Mucosa of stomach (tissue), 1 donor: ENCODE results near the gene NFS1.

ENCODE experiments used
- H3K27me3 ChIP-seq: one replicate; pipeline ENCODE4 v1.7.0; 2013; ENCODE audit warnings: mild to moderate bottlenecking, low read length; ENCODE audit not compliant: control insufficient read depth, insufficient read depth
- H3K36me3 ChIP-seq: one replicate; pipeline ENCODE4 v1.7.0; 2013; ENCODE audit warnings: low read length; ENCODE audit not compliant: control insufficient read depth, insufficient read depth
- H3K4me1 ChIP-seq: one replicate; pipeline ENCODE4 v1.7.0; 2013; ENCODE audit warnings: mild to moderate bottlenecking, low read length; ENCODE audit not compliant: control insufficient read depth, insufficient read depth
- H3K4me3 ChIP-seq: one replicate; pipeline ENCODE4 v1.7.0; 2013; ENCODE audit warnings: low read length
- H3K9ac ChIP-seq: one replicate; pipeline ENCODE4 v1.7.0; 2013; ENCODE audit warnings: mild to moderate bottlenecking, low read length, moderate library complexity
- H3K9me3 ChIP-seq: one replicate; pipeline ENCODE4 v1.7.0; 2013; ENCODE audit warnings: mild to moderate bottlenecking, low read length, moderate library complexity; ENCODE audit not compliant: control insufficient read depth
- donor health status: Pancreatic carcinoma.

NFS1 gene

DNA sequence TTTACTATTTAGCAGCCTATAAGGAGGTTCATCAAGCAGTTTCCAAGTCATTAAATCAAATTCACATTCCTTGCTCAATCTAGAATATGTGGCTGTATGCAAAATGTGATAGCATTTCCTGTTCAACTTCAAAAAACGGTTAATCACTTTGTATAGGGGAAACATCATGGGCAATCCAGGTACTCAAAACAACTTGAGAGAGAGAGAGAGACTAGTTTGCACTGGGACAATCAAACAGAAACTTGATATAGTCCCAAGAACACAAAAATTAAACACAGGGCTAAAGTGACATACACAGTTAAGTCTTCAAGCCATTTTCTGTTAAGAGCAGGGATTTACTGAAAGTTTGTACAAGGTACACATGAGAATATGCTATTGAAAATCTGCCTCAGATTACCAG is 41.9 kb downstream of the NFS1 start:
- no peak overlapping the region for H3K4me3 ChIP-seq
- H3K9me3 ChIP-seq, result no peaks in the 10 kb centered on the region
- no peaks in the 10 kb centered on the region for H3K27me3 ChIP-seq
- H3K9ac ChIP-seq, result no peak overlapping the region
- peaks cover 11% of the 10 kb centered on the region for H3K4me1 ChIP-seq
- peaks cover 4% of the 10 kb centered on the region for H3K36me3 ChIP-seq

DNA sequence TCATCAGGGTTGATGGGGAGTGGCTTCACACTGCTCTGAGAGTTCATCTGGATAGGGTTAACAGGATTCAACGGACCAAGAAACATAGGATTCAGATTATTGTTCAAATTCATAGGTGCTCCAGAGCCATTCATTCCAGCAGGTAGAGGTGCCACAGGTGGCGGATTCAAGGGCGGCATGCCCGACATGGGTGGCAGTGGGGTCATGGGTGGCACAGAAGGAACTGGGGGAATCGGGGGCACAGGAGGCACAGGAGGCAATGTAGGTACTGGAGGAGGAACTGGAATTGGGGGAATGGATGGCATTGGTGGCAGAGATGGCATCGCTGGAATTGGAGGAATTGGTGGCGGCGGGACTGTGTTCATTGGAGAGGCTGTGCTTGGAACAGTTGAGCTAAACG is 44.7 kb downstream of the NFS1 start:
- Histone ChIP-seq H3K27me3 (no peaks in the 10 kb centered on the region), H3K4me3 (no peak overlapping the region), H3K9ac (no peak overlapping the region), H3K36me3 (peaks cover 4% of the 10 kb centered on the region), H3K9me3 (no peaks in the 10 kb centered on the region), H3K4me1 (no peaks in the 10 kb centered on the region)

DNA sequence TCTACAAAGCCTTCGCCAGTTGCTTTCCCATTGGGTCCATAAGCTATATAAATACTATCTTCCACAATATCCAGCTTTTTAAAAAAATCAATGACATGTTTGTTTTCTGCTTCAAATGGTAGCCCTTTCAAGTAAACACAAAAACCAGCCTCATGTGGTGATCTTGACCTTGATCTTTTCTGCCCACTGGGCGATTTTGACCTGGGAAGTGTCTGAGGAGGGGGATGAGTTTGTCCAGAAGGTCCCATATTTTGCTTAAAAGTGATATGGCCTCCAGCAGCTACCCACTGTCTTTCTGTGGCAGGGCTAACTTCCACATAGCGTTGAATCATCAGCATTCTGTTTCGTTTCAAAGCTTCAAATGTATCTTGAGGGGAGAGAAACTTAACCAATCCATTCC is 45.3 kb downstream of the NFS1 start:
- no peak overlapping the region for H3K9ac ChIP-seq
- peaks cover 4% of the 10 kb centered on the region for H3K36me3 ChIP-seq
- H3K27me3 ChIP-seq, result no peaks in the 10 kb centered on the region
- no peaks in the 10 kb centered on the region for H3K4me1 ChIP-seq
- no peak overlapping the region for H3K4me3 ChIP-seq
- H3K9me3 ChIP-seq, result no peaks in the 10 kb centered on the region

DNA sequence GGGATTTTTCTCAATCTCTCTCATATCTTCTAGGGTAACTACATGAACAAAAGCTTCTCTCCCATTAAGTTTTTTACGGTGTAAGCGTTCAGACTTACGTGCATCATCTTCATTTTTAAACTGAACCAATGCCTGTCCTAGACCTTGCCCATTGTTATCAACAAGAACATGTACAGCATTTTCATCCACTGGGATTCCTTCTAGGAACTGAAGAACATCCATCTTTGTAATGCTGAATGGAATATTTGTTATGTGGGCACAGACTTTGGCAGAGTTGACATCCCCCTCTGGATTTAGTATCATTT is 45.8 kb downstream of the NFS1 start:
- H3K36me3 ChIP-seq, result peaks cover 4% of the 10 kb centered on the region
- no peak overlapping the region for H3K4me3 ChIP-seq
- H3K9ac ChIP-seq, result no peak overlapping the region
- H3K9me3 ChIP-seq, result no peaks in the 10 kb centered on the region
- H3K27me3 ChIP-seq, result no peaks in the 10 kb centered on the region
- H3K4me1 ChIP-seq, result no peaks in the 10 kb centered on the region

DNA sequence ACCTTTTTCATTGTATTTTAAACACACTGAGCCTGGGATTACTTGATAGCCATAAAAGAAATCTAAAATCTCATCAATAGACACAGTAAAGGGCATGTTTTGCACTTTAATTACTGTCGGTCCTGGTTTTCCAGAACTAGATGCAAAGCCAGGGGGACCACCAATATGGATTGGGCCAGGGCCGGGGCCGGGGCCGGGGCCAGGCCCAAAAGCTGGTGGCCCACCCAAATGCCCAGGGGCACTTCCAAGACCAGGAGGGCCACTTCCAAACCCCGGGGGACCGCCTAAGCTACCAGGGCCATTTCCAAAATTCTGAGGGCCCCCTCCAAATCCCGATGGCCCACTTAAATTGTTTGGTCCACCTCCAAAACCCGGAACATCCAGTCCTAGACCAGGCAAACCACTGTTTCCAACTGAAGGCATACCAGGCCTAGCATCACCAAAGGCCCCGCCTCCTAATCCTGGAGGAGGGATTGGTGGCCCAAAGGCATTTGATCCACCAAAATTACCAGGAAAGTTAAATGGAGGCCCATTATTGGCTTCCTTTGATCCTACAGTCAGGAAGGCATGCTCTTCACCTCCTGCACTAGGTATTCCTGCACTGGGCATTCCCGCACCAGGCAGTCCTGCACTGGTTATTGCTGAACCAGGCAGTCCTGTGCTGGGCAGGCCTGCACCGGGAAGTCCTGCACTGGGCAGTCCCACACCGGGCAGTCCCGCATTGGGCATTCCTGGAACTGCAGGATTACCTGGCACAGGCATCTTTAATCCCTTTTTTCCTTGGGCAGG is 46.3 kb downstream of the NFS1 start:
- Histone ChIP-seq H3K4me3 (no peak overlapping the region), H3K4me1 (no peaks in the 10 kb centered on the region), H3K9ac (no peak overlapping the region), H3K9me3 (no peaks in the 10 kb centered on the region), H3K36me3 (peaks cover 4% of the 10 kb centered on the region), H3K27me3 (no peaks in the 10 kb centered on the region)

DNA sequence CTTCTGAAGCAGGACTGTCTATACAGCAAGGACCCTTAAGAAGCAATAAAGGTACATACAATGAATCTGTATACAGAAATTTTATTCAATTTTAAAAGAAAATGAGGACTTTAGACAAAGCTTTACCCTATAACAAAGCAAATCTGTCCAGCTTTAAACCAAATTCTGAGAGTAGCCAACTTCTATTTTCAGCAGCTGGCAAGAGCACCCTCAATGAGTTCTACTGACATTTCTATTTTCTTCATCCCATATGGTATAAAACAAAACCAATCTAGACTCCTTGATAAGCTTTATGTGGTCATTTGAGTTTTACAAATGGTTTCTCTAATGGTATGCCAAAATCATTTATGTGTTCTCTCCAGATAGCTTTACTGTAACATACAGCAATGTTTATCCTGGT is 47.2 kb downstream of the NFS1 start:
- Histone ChIP-seq H3K4me3 (no peak overlapping the region), H3K9ac (no peak overlapping the region), H3K27me3 (no peaks in the 10 kb centered on the region), H3K9me3 (no peaks in the 10 kb centered on the region), H3K4me1 (no peaks in the 10 kb centered on the region), H3K36me3 (peaks cover 4% of the 10 kb centered on the region)

DNA sequence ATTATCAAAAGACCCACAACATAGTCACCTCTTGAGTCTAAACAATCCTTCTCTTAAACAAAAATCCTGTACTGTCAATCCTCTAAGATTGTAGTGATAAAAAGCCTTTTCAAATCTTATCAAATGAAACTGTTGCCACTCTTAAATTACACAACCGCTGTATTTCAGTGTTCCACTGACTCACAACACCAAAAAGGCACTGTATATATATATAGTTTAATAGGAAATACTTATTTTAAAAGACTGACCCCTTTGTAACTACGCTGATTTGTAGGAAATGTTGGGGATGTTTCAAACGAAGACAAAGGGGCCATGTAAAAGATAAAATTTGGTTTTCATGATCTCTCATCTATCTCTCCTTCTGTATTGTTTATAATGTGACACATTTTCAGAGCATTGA is 48.5 kb downstream of the NFS1 start:
- Histone ChIP-seq H3K36me3 (peaks cover 4% of the 10 kb centered on the region), H3K4me3 (no peak overlapping the region), H3K4me1 (no peaks in the 10 kb centered on the region), H3K9ac (no peak overlapping the region), H3K27me3 (no peaks in the 10 kb centered on the region), H3K9me3 (no peaks in the 10 kb centered on the region)

DNA sequence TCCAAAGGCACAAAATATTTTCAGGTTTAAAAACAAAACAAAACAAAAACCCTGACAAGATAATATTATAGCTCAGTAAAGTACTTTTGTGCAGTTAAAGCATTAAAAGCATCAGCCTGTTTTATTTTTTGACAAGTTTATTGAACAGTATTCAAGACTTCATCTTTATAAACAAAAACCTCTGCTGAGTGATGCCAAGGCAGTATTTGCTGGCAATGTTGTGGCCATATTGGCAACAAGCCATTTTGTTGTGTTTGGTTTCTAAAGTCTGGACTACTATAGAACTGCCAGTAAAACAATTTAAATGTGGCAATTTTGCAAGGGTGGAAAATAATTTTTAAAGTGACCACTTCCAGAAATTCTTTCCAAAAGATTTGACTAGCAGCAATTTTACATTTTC is 50.3 kb downstream of the NFS1 start:
- H3K4me3 ChIP-seq, result no peak overlapping the region
- H3K27me3 ChIP-seq, result no peaks in the 10 kb centered on the region
- no peak overlapping the region for H3K9ac ChIP-seq
- H3K36me3 ChIP-seq, result no peaks in the 10 kb centered on the region
- no peaks in the 10 kb centered on the region for H3K4me1 ChIP-seq
- H3K9me3 ChIP-seq, result no peaks in the 10 kb centered on the region

DNA sequence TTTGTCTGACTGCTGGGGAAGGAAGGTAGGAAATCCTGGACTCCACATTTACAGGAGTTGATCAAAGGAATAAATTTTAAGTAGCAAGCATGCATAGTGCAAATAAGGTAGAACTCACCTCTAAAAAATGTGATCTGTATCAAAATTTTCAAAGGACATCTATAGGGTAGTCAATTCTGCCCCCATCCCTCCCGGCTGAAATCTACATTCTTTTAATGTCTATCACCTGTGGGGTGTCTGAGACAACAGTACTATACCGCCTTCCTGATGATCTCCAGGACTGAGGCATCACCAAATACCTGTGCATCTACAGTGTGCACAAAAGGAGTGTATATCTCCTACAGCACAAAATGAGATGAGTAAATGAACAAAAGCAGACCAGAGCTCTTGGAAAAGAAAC is 54.3 kb downstream of the NFS1 start:
- H3K9me3 ChIP-seq, result no peaks in the 10 kb centered on the region
- no peaks in the 10 kb centered on the region for H3K36me3 ChIP-seq
- H3K4me3 ChIP-seq, result no peak overlapping the region
- H3K27me3 ChIP-seq, result no peaks in the 10 kb centered on the region
- no peak overlapping the region for H3K9ac ChIP-seq
- no peaks in the 10 kb centered on the region for H3K4me1 ChIP-seq

DNA sequence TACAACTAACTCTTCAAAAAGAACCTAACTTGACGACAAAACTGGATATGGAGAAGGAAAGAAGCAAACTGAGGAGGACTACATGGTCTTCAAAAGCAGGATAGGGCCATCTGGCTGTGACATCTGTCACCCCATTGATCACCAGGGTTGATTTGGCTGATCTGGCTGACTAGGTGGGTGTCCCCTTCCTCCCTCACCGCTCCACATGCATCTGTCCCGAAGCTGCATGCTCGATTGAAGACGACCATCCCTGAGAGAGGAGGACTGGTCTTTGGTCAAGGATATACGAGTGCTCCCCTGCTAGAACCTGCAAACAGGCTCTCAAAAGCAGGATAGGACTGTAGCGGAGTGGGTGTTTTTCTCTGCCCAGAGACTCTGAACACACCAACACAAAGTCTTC is 56.1 kb downstream of the NFS1 start:
- H3K4me1 ChIP-seq, result no peaks in the 10 kb centered on the region
- H3K36me3 ChIP-seq, result no peaks in the 10 kb centered on the region
- H3K4me3 ChIP-seq, result no peak overlapping the region
- H3K9me3 ChIP-seq, result no peaks in the 10 kb centered on the region
- H3K27me3 ChIP-seq, result no peaks in the 10 kb centered on the region
- H3K9ac ChIP-seq, result no peak overlapping the region

DNA sequence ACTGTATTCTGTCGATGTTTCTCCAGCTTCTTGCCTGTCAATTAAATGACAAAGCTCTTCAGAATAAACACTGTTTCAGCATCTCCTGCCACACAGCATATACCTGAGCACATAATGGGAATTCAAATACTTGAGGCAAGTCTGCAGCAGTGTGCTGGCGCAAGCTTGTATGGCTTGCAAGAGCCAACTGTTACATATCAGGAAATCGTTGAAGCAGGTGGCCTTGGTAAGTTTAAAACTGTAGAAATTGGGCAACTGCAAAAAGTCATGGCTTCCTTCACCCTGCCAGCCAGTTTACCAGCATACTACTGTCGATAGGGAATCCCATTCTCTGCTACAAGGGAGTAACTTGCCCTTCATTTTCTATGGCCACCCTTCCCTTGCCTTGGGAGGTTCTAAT is 57.4 kb downstream of the NFS1 start:
- Histone ChIP-seq H3K9ac (no peak overlapping the region), H3K27me3 (no peaks in the 10 kb centered on the region), H3K4me3 (no peak overlapping the region), H3K9me3 (no peaks in the 10 kb centered on the region), H3K4me1 (no peaks in the 10 kb centered on the region), H3K36me3 (no peaks in the 10 kb centered on the region)

DNA sequence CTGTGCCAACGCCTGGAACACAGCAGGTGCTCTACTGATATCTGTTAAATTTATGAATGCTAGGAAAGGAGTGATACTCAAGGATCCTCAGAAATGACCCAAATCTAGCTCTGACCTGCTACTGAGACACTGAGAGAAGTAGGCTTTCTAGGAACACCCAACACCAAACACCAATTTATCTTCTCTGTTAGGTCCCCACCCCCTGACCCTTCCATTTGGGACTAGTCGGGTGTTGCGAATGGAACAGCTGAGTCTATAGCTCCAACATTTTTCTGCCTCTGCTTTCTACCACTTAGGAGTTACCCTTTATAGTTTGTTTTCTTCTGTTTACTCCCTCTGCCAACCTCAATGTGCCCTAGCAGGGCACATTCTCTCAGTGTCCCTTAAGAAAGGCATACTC is 58.4 kb downstream of the NFS1 start:
- no peaks in the 10 kb centered on the region for H3K27me3 ChIP-seq
- H3K9me3 ChIP-seq, result no peaks in the 10 kb centered on the region
- H3K36me3 ChIP-seq, result no peaks in the 10 kb centered on the region
- no peak overlapping the region for H3K9ac ChIP-seq
- H3K4me3 ChIP-seq, result no peak overlapping the region
- no peaks in the 10 kb centered on the region for H3K4me1 ChIP-seq

DNA sequence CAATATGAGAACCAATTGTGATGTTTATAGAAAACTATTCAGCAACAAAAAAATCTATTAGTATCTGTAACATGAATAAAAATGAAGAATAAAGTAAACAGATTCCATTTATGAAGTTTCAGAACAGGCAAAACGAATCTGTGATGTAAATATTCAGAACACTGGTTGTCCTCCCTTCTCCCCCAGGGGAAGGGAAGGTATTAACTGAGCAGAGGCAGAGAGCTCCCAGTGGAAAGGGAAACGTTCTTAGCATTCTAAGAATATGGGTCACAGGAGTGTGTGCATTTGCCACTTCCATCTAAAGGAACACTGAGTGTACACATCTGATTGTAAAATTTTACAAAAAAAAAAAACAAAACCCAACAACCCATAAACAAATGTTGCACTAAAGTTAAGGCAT is 60.4 kb downstream of the NFS1 start:
- Histone ChIP-seq H3K4me1 (no peaks in the 10 kb centered on the region), H3K4me3 (no peak overlapping the region), H3K27me3 (no peaks in the 10 kb centered on the region), H3K9me3 (no peaks in the 10 kb centered on the region), H3K9ac (no peak overlapping the region), H3K36me3 (no peaks in the 10 kb centered on the region)
